Endothelial cell of umbilical vein (primary cell): ENCODE data around the gene EPN1. TPM values are rescaled to one million over a fixed set of nuclear protein-coding genes. Genes with fewer than 3 reads are reported as not detected.

Experiments
- BruUV-seq: library from RNA; stranded (reverse); fragments of 400-500 nt; replicated peaks from 2 replicates; lab custom pipeline; 2021; lab: Mats Ljungman, UMichigan
- CTCF ChIA-PET: fragments of 300-600, 350-600 bp; sonication (Branson Sonifier 250); formaldehyde crosslinking; loops from one replicate; lab custom pipeline; 2021; ENCODE audit warnings: antibody characterized with exemption, inconsistent platforms; lab: Charles Lee
- POLR2A ChIA-PET: fragments of 300-600, 350-600 bp; sonication (Branson Sonifier 250); formaldehyde crosslinking; loops from one replicate; lab custom pipeline; 2021; ENCODE audit warnings: antibody characterized with exemption, inconsistent platforms; lab: Charles Lee
- DNase-seq: peaks from one replicate; pipeline ENCODE4 v3.0.0-alpha.2; 2011; ENCODE audit warnings: low read depth, low spot score
- FAIRE-seq: peaks from 2 replicates; lab custom pipeline; 2011; peaks lifted over from hg19 to GRCh38; lab: Jason Lieb, UNC
- H2AFZ ChIP-seq: 2 replicates; pipeline ENCODE4 v1.6.0; 2012; ENCODE audit warnings: low read depth, low read length, control low read depth, inconsistent platforms
- H3K27ac ChIP-seq: 2 replicates; pipeline ENCODE4 v1.5.1; 2011; ENCODE audit warnings: low read depth, mild to moderate bottlenecking, control low read depth, low read length, moderate library complexity; ENCODE audit not compliant: insufficient read depth
- H3K27me3 ChIP-seq, 2 experiments: 2 replicates each; pipeline versions ENCODE4 v1.6.0 to v1.6.1; 2011; ENCODE audit warnings: low read length in 2 of 2, mixed read lengths in 1 of 2; ENCODE audit not compliant: control insufficient read depth in 2 of 2, insufficient read depth in 2 of 2
- H3K36me3 ChIP-seq, 2 experiments: 2 replicates in 1 of 2; 3 replicates in 1 of 2; pipeline ENCODE4 v1.5.1; 2011; ENCODE audit warnings: low read length in 2 of 2, mild to moderate bottlenecking in 1 of 2, moderate library complexity in 1 of 2; ENCODE audit not compliant: control insufficient read depth in 2 of 2, insufficient read depth in 2 of 2; ENCODE audit errors: extremely low read depth in 1 of 2
- H3K4me1 ChIP-seq: 3 replicates; pipeline ENCODE4 v1.5.1; 2011; ENCODE audit warnings: mild to moderate bottlenecking, low read length; ENCODE audit not compliant: control insufficient read depth, insufficient read depth; ENCODE audit errors: extremely low read depth
- H3K4me2 ChIP-seq: 2 replicates; pipeline ENCODE4 v1.6.1; 2011; ENCODE audit warnings: low read length, control low read depth, mixed read lengths; ENCODE audit not compliant: insufficient read depth
- H3K4me3 ChIP-seq, 3 experiments: fragments of 200-600 bp in 1 of 3; sonication (generic), shearing (Covaris generic) in 1 of 3; replicated peaks in 1 of 3; 2 replicates each; pipeline ENCODE4 v1.5.1; 2011 to 2016; ENCODE audit warnings: control low read depth in 3 of 3, low read length in 3 of 3, mild to moderate bottlenecking in 2 of 3, inconsistent platforms in 1 of 3, low read depth in 1 of 3, moderate library complexity in 1 of 3; ENCODE audit not compliant: insufficient read depth in 1 of 3
- H3K79me2 ChIP-seq: 2 replicates; pipeline ENCODE4 v1.6.0; 2012; ENCODE audit warnings: low read length, inconsistent platforms; ENCODE audit not compliant: control insufficient read depth, insufficient read depth
- H3K9ac ChIP-seq: replicated peaks from 2 replicates; pipeline ENCODE3; 2011; ENCODE audit warnings: low read length, control low read depth; ENCODE audit not compliant: insufficient read depth; ENCODE audit errors: extremely low read depth
- H3K9me1 ChIP-seq: replicated peaks from 3 replicates; pipeline ENCODE4 v1.6.0; 2011; ENCODE audit warnings: mild to moderate bottlenecking, low read length; ENCODE audit not compliant: control insufficient read depth, insufficient read depth; ENCODE audit errors: extremely low read depth
- H3K9me3 ChIP-seq: replicated peaks from 2 replicates; pipeline ENCODE4 v1.5.1; 2012; ENCODE audit warnings: low read length, inconsistent platforms; ENCODE audit not compliant: control insufficient read depth, insufficient read depth
- H4K20me1 ChIP-seq: replicated peaks from 2 replicates; pipeline ENCODE3; 2011; ENCODE audit warnings: mild to moderate bottlenecking, low read length; ENCODE audit not compliant: control insufficient read depth, insufficient read depth; ENCODE audit errors: extremely low read depth
- CTCF ChIP-seq, 2 donors: IDR thresholded peaks; 1 replicate in 1 of 2; 2 replicates in 1 of 2; pipeline ENCODE4 v1.5.1; 2011; ENCODE audit warnings: low read length in 2 of 2, mild to moderate bottlenecking in 2 of 2, moderate library complexity in 2 of 2, control low read depth in 1 of 2, inconsistent platforms in 1 of 2, low read depth in 1 of 2; ENCODE audit not compliant: insufficient read depth in 1 of 2; ENCODE audit errors: extremely low read depth in 1 of 2
- EZH2 ChIP-seq: IDR thresholded peaks from 2 replicates; pipeline ENCODE4 v1.6.1; 2012; ENCODE audit warnings: borderline replicate concordance, low read depth, mild to moderate bottlenecking, moderate library complexity, low read length, inconsistent platforms; ENCODE audit not compliant: severe bottlenecking
- FOS ChIP-seq: IDR thresholded peaks from 2 replicates; pipeline ENCODE4 v1.6.1; 2011; ENCODE audit warnings: mild to moderate bottlenecking, low read length, moderate library complexity, borderline replicate concordance; ENCODE audit not compliant: insufficient read depth
- GATA2 ChIP-seq: IDR thresholded peaks from 2 replicates; pipeline ENCODE4 v1.7.0; 2011; ENCODE audit warnings: low read depth, mild to moderate bottlenecking, moderate library complexity, mixed read lengths, low read length; ENCODE audit not compliant: insufficient read length, insufficient read depth
- JUN ChIP-seq: IDR thresholded peaks from 2 replicates; pipeline ENCODE4 v1.6.1; 2011; ENCODE audit warnings: borderline replicate concordance, low read depth; ENCODE audit not compliant: insufficient read length, insufficient read depth
- MAX ChIP-seq: IDR thresholded peaks from 2 replicates; pipeline ENCODE4 v1.6.1; 2011; ENCODE audit not compliant: insufficient read depth, insufficient read length
- MYC ChIP-seq: IDR thresholded peaks from one replicate; pipeline ENCODE4 v1.6.1; 2011; ENCODE audit warnings: mild to moderate bottlenecking, low read depth, low read length
- POLR2A ChIP-seq: IDR thresholded peaks from 2 replicates; pipeline ENCODE4 v1.6.1; 2012; ENCODE audit warnings: low read depth, mild to moderate bottlenecking, control low read depth, low read length
- POLR2AphosphoS5 ChIP-seq: IDR thresholded peaks from 2 replicates; pipeline ENCODE4 v1.6.1; 2012; ENCODE audit warnings: low read depth, mild to moderate bottlenecking, control low read depth, low read length, moderate library complexity; ENCODE audit not compliant: insufficient read depth
- dilution Hi-C: fragments of 300-500 bp; cut with MboI; formaldehyde crosslinking; loops from one replicate; pipeline ENCODE4 v1.15.0; 2019; ENCODE audit warnings: low sequenced_read_pairs; ENCODE audit not compliant: extremely low pct_ligation_motif_present
- intact Hi-C: fragments of 100-400 bp; cut with micrococcal nuclease; formaldehyde crosslinking; loops from one replicate; pipeline ENCODE4 v1.10.0; 2022
- polyA plus RNA-seq, 4 experiments: library from polyadenylated mRNA; depleted of rRNA in 3 of 4; stranded (reverse) in 3 of 4; unstranded in 1 of 4; fragments of >200 nt; gene quantifications; 2 replicates each; pipeline versions ENCODE4 v1.2.1 to v1.2.3, GENCODE V29; 2011 to 2012; ENCODE audit warnings: missing spikeins in 1 of 4
- total RNA-seq: library from RNA; stranded (reverse); gene quantifications from 2 replicates; pipeline ENCODE4 v1.2.3, GENCODE V29; 2021

Gene EPN1
- total and polyA plus RNA-seq, 2 donors (not counting 3 experiments of a cell fraction or from before 2014, with no cell fraction given), result 87.2 to 138 TPM

- POLR2A ChIA-PET, result no interaction called here
- CTCF ChIA-PET, result no interaction called here
- Histone ChIP-seq H3K27ac (no peak within 1 kb of the TSS), H4K20me1 (no peaks in the 10 kb centered on the region), H3K4me3 (no peak within 1 kb of the TSS), H3K4me2 (no peak within 1 kb of the TSS), H3K9me3 (no peaks in the 10 kb centered on the region), H3K27me3 (no peaks in the 10 kb centered on the region), H3K9ac (no peak within 1 kb of the TSS), H3K9me1 (no peaks in the 10 kb centered on the region), H3K36me3 (no peaks in the 10 kb centered on the region), H3K4me1 (no peaks in the 10 kb centered on the region), H2AFZ (no peak within 1 kb of the TSS), H3K79me2 (no peaks in the 10 kb centered on the region)
- BruUV-seq, result no TSS peak
- TF ChIP-seq POLR2AphosphoS5, result no peak
- no peak for TF ChIP-seq JUN
- TF ChIP-seq MAX, result no peak
- TF ChIP-seq EZH2, result no peak
- TF ChIP-seq MYC, result no peak
- TF ChIP-seq POLR2A, result no peak
- no peak for TF ChIP-seq GATA2
- no peak for TF ChIP-seq CTCF (IDR thresholded peaks at IDR 0.05; ENCODE audit: extremely low read depth in 1 of 2, insufficient read depth in 1 of 2, low read depth in 1 of 2, low read length in 2 of 2)
- TF ChIP-seq FOS, result no peak
- DNase-seq (no peak), FAIRE-seq (no peak)
- dilution Hi-C loops, result no loop called here
- intact Hi-C loops, result no loop called here
These were observed 63.3 kb downstream of the EPN1 start, which contains the start of gene NLRP9 for GRCh38 chr19:55738302-55738701. NLRP9 (minus strand) TSS chr19:55738402; CDS start chr19:55738374, 28 bp downstream.
